Stimulated activated CD8-positive, alpha-beta memory T cell treated with anti-CD3 and anti-CD28 coated beads, Interleukin-12 subunit alpha, Interleukin-12 subunit beta, amount 100 ng/mL, for 1 hour (primary cell): ENCODE measurements around the gene TNS2.
A peak's percentile ranks its signal among the peaks of the same experiment; 100 is the strongest.

Experiments used
- DNase-seq: peaks from one replicate; pipeline ENCODE4 v3.0.0-alpha.2; 2020; ENCODE audit warnings: low read depth

The TNS2 gene

DNA sequence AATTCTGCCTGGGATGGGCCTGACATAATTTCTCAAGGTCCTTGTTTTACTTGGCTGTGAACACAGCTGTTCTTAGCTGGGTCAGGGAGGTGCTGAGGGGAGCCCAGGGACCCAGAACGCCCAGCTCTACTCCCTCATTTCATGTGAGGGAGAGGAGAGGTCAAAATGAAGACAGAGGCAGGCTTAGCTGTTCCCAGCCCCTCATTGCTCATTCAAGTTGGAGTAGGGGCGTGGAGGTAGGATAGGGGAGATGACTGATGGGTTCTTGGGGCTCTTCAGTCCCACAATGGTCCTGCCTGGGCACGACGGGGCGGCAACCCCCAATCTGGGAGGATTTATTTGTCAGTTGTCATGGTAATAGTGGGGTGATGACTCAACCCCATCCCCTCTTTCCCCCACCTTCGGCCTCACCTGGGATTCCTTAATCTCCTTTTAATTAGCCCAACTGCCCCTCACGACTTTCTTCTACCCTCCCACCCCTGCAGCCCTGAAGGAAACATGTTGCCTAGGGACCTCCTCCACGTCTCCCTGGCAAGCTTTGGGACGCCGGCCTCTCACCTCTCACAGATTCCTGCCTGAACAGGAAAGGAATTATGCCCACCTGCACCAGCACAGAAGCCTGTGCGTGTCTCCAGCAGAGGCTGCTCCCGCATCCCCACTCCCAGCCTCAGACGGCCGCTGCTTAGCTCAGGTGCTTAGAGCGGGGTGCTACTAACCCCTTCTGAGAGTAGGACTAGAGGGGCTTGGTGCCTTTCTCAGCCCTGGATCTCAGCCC is 19.1 kb downstream of the TNS2 start:
- DNase-seq: no peak

DNA sequence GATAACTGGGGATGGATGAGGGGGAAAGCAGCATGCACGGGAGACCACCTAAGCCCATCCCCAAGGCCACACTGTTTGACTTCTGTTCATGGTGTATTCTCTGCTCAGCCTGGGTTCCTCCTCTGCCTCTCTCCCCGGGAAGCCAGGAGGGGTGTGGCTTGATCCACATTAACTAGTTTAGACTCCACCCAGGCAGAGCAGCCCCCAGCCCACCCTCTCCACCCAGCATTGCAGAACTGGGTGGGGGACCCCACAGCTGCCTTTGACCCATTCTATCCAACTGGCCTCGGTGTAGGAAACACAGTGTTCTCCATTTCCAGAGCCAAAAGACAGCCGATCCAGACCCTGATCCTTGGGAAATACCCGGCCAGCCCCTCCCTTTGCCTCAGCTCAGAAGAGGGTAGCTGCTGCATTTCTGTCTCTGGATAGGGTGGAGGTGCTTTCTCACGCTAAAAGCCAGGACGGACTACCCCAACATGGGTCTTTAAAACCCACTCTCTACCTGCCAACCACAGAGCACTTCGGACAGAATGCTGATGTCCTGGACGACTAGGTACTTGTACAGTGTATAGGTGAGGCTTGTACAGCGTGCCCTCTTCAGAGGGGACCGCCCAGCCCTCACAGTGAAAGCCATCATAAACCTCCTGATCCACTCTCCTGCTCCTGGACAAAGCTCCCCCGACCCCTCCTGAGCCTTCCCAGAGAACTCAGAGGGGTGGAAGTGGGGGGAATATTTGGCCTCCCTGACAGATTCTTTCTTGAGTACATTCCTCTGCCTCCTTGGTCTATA is 20.0 kb downstream of the TNS2 start:
- no peak for DNase-seq

DNA sequence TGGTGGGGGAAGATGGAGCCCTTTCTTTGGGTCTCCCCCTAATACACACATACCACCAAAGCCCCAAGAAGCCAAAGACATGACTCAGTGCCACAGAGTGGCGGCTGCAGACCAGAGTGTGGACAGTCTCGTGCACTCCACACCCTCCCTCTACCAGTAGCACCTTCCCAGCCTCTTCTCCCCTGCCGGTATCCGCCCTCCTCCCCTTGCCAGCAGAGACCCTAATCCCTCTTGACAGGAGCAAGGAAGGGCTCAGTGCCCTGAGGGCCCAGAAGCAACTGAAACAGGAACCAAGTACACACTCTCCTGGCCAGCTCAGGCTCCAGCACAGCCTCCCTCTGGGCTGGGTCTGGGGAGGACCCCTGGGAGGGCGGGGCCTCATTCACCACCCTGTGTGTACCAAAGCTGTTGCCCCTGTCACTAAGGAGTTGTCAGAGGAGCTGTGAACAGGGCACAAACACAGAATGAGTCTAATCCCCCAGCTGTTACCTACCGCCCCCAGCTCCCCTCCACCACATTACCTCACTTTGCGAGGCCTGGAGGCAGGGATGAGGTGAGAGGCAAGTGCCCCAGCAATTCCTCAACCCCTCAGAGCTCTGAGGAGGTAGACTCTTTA is 21.1 kb downstream of the TNS2 start:
- no peak for DNase-seq

DNA sequence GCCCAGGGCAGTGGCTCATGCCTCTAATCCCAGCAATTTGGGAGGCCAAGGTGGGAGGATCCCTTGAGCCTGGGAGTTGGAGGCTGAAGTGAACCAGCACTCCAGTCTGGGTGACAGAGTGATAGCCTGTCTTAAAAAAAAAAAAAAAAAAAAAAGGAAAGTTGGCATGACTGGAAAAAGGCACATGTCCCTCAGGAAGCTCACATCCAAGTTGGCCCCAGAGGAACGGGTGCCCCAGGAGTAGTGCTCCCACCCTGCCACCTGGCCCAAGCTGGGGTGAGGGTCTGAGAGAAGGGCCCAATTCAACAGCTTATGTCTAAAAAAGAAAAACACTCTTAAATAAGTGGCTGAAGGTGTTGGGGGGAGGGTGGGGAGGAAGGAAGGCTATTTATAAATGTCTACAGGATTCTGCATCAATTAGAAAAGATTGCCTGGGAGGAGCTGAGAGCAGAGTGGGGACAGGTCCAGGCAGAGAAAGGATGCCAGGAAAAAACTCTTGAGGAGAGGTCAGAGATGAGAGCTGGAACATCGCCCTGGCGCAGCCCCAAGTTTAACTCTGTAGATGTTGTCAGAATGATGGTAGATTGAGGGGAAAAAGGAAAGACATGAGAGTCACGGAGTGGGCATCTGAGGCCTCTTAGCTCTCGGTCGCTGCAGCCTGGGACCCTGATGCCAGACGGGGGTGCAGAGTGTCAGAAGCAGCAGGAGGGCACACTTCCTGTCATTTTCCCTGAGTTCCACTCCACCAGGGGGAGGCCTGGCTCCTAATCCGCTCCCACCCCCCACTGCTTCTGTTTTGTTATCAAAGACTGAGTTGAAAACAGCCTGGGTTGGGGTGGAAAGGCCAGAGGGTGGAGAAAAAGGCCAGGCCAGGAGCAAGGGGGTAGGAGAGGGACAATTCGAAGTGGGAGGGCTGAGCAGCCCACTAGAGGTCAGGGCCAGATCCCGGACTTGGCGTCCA is 22.0 kb downstream of the TNS2 start:
- DNase-seq: no peak

DNA sequence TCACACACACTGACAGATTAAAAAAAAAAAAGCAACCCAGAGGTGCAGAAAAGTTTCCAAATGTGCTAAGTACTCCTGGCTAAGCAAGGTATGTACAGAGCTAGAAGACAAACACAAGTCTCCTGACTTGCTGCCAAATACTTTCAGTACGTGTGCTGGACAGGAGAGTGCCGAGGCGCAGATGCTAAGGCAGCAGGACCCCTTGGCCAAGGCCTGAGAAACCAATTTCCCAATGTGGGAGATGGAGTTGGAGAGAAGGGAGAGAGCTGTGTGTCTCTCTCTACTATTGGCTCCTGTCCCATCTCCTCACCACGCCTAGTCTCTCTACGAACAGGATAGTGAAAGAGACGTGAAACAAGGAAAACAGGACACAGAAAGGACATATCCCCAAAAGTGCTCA is 24.0 kb downstream of the TNS2 start:
- DNase-seq: no peak

DNA sequence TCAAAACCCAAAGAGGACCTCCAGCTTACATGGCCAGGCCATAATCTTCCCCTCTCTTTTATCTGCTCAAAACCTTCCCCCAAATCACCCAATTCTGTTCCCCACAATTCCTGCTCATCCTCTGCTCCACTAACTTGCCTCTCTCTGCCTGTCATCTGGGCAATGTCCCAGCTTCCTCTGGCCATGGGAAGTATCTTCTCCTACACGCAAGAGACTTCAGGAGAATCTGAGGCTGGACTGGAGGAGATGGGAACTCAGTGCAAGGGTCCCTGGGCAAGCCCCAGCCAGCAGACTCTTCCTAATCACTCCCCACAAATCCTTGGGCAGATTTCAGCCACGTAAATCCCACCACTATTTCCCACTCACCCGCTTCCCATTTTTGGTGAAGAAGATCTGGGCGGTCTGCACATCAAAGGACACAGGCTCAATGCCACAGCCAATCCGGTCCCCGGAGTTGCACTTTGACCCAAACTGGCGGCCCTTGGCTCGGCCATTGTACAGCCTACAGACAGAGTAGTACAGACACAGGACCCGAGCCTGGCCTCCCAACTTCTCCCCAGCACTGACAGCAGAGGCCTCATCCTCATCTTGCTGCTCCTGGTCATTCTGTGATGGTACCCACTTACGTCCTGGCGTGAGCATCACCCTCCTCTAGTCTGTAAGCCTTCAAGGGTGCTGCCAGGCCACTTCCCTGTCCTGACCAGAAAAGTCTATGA is 24.6 kb downstream of the TNS2 start:
- no peak for DNase-seq

DNA sequence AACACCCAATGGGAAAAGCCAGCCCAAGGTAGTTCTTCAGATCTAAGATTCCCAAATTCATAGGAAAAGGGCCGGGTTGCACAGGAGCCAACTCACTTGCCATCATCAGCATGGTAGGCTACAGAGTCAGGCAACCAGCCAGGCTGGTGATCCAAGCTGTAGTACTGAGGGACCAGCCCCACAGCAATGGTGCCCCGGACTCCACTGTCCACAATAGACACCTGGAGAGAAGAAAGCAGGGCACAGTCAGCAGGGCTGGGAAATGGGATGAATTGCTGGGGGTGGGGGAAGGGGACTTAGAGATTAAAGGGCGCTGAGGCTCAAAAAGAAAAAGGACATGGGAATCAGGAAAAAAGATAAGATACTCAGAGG is 25.1 kb downstream of the TNS2 start:
- no peak for DNase-seq

DNA sequence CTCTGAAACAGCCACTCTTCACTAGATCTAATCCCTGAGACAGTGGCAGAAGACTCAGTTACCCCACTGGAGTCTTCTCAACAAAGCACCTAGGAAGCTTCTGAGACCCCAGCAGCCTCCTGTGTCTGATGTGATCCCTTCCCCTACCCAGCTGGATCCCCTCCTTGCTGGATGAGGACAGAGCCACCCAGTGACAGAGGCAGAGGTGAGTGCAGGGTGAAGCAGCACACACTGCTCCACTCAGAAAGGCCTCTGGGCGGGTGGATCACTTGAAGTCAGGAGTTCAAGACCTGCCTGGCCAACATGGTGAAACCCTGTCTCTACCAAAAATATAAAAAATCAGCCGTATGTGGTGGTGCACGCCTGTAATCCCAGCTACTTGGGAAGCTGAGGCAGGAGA is 26.6 kb downstream of the TNS2 start:
- no peak for DNase-seq

DNA sequence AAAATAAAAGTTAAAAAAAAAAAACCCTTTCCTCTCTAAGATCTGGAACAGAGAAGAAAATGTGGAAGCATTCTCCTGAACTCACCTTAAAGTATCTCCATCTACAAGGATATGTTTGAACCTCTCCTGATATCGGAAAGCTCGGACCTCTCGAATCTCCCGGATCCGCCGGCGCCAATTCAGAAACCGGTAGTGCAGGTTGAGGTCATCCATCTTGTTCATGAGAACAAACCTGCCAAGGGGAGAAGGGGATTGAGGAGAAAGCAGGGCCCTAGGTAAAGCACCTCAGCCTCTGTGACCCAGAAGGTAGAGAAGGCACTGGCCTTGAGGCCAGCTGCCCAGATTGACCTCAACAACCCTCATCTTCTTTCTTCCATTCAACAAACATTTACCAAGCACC is 27.2 kb downstream of the TNS2 start:
- no peak for DNase-seq

DNA sequence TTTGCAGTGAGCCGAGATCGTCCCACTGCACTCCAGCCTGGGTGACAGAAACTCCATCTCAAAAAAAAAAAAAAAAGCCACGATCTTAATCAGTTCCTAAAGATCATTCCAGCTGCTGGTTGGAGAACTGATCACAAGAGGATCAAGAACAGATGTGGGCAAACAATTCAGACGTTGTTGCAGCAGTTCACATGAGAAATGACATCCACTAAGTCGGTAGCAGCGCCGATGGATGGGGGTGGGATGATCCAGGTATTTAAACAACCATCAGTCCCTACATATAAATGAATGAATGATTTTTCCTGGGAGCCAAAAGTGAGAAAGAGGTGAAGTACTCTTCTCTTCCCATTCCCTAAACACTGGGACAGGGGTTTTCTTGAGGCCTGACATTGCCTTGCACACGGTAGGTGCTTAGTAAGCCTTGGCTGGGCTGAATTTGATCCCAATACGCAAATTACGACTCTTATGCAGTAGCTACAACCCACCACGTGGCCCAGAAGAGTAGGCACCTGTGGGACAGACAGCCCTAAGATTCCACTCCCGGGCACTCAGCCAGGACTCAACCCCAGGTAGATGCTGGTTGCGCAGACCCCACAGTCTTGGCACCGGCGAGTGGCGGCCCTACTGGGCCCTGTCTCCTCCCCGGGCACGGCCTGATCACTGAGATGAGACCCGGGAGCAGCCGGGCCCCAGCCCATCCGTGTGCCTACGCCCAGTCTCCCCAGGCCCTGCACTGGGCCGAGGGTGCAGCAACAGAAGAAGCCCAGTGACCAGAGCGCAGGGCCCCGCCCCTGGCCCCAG is 28.8 kb downstream of the TNS2 start:
- DNase-seq: no peak

DNA sequence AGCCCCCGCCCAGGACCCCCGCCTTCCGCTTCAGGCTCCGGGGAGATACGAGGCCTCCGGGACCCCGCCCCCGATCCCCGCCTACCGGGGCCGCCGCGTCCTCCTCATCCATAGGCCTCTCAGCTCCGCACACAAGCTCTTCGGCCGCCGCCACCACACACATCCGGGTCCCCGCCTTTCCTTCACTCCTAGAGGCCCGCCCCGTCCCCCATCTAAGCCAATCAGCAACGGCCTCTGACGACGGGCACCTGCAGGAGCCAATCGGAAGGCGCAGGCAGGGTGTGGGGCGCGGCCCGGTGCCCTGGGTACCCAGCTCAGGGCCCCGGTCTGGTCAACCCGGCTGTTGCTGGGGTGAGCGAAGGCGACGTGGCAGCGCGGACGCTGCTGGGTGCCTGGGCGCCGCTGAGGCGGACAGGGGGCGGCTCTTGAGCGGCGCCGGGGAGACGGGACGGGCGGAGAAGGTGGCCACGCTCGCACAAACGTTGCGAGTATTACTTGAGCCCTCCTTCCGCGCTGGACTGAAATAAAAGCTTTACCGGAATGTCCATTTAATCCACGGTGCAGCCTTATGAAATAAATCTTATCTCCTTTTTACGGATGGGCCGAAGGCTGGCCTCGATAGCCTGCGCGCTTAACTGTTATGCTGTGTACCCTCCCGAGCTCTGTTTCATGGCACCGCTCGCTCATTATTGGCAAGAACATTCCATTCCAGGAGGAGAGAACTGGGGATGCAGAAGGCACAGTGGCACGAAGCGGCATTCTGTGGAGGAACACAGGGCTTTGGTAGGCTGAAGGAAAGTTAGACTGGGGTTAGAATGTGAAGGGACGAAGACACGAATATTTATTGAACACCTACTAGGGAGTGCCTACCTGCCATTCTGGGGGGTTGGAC is 29.6 kb downstream of the TNS2 start, which contains the start of gene SPRYD3:
Gene SPRYD3, minus strand, starts transcription at position 165 of the 892 bp plus-strand sequence. Its CDS starts 57 bp downstream, at position 108.
- peak; percentile 96 for DNase-seq

DNA sequence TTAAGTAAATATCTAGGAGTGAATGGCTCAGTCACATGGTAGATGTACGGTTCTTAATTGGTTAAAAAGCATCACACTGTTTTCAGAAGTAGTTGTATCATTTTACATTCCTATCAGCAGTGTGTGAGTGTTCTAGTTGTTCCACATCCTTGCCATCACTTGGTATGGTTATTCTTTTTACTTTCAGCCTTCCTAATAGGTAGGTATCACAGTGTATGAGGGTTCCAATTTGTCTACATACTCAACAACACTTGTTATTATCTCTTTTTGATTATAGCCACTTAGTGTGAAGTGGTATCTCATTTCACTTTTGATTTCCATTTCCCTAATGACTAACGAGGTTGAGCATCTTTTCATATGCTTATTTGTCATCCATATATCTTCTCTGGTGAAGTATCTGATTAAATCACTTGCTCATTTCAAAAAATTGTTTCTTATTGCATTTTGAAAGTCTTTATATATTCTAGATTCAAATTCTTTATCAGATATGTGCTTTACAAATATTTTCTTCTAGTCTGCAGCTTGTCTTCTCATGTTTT is 32.8 kb downstream of the TNS2 start:
- DNase-seq: no peak

DNA sequence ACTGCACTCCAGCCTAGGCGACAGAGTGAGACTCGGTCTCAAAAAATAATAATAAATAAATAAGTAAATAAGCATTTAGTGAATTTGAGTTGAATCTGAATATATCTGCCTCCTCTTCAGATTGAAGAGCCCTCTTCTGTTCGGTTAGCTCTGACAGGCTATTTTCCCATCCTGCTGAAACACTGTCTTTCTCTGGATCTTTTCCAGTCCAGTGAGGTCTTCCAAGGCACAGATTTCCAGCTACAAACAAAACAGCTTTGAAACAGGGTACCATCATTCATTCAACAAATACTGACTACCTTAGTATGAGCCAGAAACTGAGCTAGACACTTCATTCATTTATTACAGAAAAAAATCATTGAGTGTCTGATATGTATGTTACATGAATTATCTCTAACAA is 36.5 kb downstream of the TNS2 start:
- DNase-seq: no peak

DNA sequence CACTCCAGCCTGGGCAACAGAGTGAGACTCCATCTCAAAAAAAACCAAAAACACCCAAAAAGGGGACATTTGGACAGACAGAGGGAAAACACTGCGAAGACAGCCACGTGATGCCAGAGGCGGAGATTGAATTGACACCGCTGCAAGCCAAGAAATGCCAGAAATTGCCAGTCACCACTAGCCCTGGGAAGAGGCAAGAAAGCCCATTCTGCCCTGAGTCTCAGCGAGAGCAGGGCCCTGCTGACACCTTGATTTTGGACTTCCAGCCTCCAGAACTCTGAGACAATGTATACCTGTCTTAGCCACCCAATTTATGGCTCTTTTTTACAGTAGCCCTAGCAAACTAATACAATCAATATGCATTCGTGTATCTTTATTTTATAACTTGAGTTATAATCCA is 40.2 kb downstream of the TNS2 start:
- DNase-seq: no peak

DNA sequence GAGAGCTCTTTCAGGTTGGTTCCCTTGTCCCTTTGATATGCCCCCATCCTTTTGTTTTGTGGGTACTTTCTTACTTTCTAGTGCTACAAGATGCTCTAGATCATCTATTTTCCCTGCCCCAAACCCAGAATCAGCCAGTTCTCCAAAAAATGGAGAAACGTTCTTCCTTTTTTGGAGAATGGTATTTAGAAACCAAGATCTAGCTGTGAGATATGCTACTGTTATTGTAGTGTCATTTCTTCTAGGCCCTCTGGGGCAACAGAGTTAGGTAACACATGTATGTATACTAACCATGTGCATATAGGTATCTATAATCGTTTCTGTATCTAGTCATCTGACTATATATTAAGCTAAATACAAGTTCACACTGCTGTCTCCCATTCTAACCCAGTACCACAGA is 40.7 kb downstream of the TNS2 start:
- no peak for DNase-seq

DNA sequence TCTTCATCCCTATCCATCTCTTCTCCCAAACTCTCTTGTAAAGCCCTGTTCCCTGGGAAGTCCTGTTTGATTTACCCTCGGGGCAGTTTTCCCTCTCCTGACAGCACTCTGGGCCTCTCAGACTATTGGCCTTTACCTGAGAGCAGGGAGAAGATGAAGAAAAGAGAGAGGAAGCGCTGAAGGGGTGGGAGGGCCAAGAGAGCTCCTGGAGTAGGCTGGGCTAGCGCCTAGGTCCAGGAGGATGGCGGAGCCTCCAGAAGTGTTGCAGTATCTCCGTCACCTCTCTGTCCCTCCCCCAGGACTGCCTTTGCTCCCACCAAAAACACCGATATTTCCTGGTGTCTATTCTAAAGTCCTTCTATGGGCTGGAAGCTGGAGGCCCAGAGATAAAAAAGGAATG is 41.9 kb downstream of the TNS2 start:
- no peak for DNase-seq

DNA sequence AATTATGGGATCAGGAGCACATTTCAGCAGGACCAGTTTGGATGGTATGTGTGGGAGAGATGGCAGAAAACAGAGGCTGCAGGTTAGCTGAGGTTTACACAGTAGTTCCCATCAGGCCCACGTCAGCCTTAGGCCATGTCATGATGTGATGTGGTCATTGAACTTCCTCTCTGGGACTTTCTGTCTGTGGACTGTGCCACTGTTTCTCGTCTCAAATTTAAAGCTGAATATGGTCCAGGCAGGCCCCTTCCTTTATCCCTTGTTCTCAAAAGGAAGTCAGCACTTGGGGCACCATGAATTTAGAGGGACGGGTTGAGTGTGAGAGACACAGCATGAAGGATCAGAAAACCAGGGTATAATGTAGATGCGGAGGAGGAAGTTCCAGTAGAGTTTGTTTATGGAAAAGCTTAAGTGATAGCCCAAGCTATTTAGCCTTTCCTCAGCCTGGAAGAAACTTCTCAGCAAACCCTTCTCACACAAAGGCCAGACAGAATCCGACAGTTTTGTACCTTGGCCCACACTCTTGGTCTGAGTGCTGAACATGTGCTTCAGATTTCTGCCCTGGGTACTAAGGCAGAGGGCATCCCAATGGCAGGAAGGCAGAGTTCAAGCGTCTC is 44.0 kb downstream of the TNS2 start:
- DNase-seq: no peak

DNA sequence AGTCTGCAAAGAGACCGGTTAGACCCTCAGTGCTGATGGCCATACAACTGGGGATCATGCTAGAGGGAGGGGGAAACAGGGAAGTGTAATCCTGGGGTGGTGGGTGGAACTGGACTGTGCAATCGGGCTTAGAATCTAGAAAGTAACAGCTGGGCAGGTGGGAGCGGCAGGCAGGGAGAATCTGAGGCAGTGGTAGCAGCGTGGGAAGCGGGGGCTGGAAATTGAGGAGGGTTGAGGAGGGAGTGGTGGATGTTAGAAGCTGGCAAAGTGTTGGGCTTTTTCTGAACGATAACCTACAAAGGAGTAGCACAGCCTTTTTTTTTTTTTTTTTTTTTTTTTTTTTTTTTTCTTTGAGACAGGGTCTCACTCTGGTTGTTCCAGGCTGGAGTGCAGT is 44.5 kb downstream of the TNS2 start:
- DNase-seq: no peak
